Cardiac fibroblast (primary cell): ENCODE data around the gene FAM50B.

Source experiments
- DNase-seq, 2 donors: peaks; one replicate each; pipeline versions ENCODE4 v3.0.0 to v3.0.0-alpha.2; 2010; ENCODE audit warnings: low read depth in 2 of 2
- H3K4me3 ChIP-seq, 2 donors: replicated peaks in 1 of 2; 1 replicate in 1 of 2; 2 replicates in 1 of 2; pipeline ENCODE4 v1.5.1; 2011; ENCODE audit warnings: low read depth in 2 of 2, low read length in 2 of 2, mild to moderate bottlenecking in 2 of 2, moderate library complexity in 1 of 2
- TF ChIP-seq, protein P1 (sequence below): IDR thresholded peaks from one replicate; pipeline ENCODE4 v1.5.1; 2011; ENCODE audit warnings: low read depth, mild to moderate bottlenecking, low read length, inconsistent platforms

The FAM50B gene

DNA sequence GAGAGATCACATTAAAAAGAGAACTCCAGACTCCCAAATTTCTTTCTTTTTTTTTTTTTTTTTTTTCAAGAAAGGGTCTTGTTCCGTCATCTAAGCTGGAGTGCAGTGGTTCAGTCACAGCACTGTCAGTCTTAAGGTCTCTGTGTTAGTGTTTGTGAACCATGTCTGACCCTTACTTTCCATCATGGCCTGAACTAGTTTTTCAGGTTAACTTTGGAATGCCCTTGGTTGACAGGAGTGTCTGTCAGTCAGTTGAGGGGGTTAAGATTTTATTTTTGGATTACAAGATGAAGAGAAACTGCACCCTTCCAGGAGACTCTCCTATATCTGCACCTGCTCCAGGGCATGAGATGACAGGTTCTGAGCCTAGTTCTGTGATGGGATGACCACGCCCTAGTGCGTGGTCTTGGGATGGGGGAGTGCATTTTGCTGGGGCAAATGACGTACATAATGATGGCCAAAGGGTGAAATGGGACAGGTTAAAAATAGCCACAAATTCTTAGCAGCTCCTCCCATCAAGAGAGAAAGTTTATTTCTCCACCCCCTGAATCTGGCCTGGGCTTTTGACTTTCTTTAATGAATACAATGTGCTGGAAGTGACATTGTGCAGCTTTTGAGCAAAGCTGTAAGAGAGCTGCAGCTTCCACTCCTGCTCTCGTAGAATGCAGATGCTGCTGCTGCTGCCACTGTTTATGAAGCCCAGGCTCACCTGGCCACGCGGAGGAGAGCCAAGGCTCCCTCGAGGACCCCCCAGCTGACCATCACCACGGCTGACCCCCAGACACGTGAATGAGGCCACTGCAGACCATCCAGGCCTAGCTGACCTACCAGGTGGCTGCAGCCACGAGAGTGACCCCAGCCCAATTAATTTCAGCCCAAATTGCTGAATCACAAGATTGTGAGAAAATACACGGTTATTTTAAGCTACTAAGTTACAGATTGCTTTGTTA, 29.7 kb upstream of the FAM50B start:
- TF ChIP-seq, protein P1, sequence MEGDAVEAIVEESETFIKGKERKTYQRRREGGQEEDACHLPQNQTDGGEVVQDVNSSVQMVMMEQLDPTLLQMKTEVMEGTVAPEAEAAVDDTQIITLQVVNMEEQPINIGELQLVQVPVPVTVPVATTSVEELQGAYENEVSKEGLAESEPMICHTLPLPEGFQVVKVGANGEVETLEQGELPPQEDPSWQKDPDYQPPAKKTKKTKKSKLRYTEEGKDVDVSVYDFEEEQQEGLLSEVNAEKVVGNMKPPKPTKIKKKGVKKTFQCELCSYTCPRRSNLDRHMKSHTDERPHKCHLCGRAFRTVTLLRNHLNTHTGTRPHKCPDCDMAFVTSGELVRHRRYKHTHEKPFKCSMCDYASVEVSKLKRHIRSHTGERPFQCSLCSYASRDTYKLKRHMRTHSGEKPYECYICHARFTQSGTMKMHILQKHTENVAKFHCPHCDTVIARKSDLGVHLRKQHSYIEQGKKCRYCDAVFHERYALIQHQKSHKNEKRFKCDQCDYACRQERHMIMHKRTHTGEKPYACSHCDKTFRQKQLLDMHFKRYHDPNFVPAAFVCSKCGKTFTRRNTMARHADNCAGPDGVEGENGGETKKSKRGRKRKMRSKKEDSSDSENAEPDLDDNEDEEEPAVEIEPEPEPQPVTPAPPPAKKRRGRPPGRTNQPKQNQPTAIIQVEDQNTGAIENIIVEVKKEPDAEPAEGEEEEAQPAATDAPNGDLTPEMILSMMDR: no peak
- no peak for DNase-seq
- no peak overlapping the region for H3K4me3 ChIP-seq

DNA sequence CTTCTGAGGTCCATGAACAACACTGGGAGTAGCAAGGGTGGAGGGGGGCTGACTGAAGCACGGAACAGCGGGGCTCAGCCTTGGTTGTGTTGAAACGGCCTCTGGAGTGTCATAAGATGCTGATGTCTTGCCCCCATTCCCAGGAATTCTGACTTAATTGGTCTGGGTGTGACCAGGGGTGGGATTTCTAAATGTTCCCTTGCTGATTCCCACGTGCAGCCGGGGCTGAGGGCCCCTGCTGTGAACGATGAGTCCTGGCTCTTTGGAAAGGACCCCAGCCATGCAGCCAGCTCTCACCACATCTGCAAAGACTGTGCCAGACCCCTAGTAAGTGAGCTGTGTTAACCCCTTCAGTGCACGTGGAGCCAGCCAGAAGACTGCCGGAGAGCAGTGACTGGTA, 28.6 kb upstream of the FAM50B start:
- no peak overlapping the region for H3K4me3 ChIP-seq
- TF ChIP-seq, protein P1: no peak
- DNase-seq: no peak

DNA sequence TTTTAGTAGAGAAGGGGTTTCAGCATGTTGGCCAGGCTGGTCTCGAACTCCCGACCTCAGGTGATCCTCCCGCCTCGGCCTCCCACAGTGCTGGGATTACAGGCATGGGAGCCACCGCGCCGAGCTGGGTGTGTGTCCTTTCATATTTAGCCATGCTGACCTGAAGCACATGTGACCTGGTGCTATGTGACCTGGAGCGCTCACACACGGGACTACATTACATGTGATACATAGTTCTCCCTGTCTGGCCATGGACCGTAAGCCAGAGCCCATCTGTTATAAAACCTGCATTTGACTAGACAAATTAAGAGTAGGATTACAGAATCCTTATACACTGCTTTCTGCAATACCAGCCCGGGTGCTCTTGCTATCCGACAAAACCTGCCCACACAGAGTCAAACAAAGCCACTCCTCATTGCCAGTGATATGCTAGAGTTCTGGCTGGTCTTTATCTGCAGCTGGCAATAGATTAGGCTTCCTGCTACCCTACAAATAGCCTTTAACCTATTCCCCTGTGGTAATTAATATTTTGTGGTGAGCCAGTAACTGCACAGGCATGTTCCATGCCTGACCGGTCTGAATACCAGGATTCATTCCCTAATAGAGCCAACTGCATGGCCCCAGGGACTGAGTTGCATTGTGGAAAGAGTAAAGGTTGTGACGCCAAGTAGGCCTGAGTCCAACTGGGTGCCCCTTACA, 26.3 kb upstream of the FAM50B start:
- DNase-seq: peak; percentile 18 to 82

DNA sequence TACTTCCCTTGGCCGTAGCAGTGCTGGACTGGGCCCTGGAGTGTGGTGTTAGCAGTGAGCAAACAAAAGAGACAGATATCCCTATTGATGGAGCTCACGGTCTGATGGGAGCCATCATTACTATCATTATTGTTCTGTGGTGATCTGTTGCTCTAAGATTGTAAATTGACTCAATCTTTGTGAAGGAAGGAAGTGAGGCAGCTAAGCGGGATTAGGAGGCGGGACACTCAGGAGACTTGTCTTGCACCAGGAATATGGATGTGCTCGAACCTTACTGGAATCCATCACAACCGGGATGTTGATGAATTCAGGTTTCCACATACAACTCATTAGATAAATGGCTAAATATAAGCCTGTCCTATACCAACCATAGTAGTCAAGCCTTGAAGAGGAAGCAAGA, 25.5 kb upstream of the FAM50B start:
- no peak overlapping the region for H3K4me3 ChIP-seq
- no peak for DNase-seq
- TF ChIP-seq, protein P1: no peak

More for the DNA sequence above, 26.3 kb upstream of the FAM50B start:
- H3K4me3 ChIP-seq: no peak overlapping the region
- TF ChIP-seq, protein P1: no peak

DNA sequence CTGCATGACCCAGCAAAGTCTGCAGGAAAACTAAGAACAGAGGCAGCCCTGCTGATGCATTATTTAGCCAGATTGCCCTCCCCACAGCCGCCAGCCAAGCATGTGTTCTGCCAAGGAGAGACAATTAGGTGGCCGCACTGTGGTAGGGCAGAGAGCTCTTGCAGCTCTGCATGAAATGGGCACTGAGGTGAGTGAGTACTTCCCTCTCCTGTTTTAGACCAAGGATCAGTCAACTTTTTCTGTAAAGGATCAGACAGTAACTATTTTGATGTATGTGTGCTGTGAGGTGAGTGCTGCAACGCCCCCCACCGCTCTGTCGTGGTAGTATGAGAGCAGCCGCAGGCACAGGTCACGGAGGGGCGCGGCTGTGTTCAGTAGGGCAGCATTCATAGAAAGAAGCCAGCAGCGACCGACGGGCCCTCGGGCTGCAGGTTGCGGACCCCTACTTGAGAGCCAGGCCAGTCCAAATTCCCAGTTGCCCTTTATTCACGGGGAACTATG, 23.8 kb upstream of the FAM50B start:
- peak; percentile 73 to 75 for DNase-seq
- TF ChIP-seq, protein P1: peak; percentile 52
- peak overlapping the region in 1 of 2 donors; percentile 27 for H3K4me3 ChIP-seq

DNA sequence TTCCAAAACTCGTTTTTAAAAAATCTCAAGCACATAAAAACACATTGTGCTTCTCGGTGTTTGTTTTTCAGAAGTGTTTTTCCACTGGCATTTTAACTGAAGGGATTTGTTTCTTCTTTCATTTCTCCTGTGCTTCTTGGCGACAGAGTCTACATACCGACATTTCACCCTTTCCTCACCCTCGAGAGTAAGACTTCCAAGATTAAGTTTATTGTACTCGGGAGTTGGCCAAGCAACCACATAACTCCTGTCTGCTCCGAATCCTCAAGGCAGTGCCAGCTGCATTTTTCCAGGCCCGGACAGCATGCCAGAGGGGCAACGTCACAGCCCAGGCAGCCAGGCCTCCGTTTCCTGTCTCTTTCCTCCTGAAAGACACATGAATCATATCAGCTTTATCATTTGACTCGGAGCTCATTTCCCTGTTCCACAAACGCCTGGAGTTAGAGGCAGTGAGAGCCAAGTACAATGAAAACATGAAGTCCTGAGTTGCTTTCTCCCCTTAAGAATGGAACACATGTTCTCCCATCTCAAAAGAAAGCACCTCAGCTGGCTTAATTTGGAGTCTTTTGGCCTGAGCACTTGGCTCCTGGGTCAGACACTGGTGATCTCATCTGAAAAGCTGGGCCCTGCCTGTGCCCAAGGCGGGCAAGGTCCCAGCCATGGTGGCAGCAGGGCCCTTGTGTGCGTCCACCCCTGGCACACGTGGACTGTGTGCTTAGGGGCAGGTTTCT, 23.2 kb upstream of the FAM50B start:
- TF ChIP-seq, protein P1: no peak
- H3K4me3 ChIP-seq: peak overlapping the region in 1 of 2 donors; percentile 27
- peak; percentile 98 to 99 for DNase-seq
